Pulmonary artery endothelial cell (primary cell): ENCODE data around the gene NOX5. TPM values are rescaled to one million over a fixed set of nuclear protein-coding genes. Genes with fewer than 3 reads are reported as not detected.

ENCODE experiments used
- DNase-seq: peaks from one replicate; pipeline ENCODE4 v3.0.0-alpha.2; 2011; ENCODE audit warnings: low read depth, low spot score
- total RNA-seq: library from RNA; depleted of rRNA; stranded (reverse); fragments of >200 nt; gene quantifications from 2 replicates; pipeline ENCODE4 v1.2.3, GENCODE V29; 2014

NOX5 gene
- total RNA-seq, 1 donor from 2014 or later = not detected

DNA sequence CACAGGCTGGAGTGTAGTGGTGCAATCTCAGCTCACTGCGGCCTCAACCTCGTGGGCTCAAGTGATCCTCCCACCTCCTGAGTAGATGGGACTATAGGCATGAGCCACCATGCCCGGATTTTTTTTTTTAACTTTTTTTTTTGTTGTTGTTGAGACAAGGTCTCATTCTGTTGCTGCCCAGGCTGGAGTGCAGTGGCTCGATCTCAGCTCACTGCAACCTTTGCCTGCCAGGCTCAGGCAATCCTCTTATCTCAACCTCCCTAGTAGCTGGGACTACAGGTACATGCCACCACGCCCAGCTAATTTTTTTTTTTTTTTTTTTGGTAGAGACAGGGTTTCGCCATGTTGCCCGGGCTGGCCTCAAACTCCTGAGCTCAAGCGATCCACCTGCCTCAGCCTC is 64.1 kb downstream of the NOX5 start:
- no peak for DNase-seq

DNA sequence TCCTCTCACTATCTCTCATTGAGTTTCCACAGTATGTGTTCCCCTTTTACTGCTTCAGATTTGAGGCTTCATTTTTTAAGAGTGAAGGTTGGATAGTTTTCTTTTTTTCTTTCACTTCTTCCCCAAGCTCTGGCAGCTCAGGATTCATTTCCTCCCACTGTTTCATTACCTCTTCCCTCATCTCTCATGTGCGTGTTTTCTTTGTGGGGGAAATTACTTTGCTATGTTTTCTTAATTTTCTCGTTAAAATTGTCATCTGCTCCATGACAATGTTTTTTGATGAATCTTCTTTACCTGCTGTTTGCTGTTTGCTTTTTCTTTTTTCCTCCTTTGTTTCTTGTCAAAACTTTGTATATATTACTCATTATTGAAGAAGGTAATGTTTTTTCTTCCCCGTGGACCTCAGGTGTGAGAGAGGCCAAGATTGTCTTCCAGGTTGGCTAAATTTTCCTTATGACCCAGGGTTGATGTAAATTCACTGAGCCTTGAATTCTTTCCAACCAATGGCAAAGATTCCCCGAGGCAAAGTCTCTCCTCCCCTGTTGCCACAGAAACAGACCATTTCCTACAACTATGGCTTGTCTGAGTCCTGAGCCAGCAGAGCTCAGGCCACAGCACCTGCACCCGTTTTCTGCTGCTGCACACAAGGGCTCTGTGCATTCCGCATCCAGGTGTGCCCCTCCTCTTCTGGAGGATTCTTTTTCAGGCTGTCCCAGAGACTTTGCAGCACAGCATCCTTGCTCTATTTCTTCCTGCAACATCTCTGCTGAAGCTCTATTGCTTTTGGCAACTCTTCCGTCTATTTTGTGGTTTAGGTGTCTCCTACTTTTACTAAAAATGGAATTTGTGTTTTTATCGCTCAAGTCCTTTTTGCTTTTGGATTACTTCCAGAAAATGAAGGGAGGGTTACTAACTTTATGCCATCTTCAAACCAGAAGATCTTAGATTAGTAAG is 66.1 kb downstream of the NOX5 start:
- DNase-seq = no peak

DNA sequence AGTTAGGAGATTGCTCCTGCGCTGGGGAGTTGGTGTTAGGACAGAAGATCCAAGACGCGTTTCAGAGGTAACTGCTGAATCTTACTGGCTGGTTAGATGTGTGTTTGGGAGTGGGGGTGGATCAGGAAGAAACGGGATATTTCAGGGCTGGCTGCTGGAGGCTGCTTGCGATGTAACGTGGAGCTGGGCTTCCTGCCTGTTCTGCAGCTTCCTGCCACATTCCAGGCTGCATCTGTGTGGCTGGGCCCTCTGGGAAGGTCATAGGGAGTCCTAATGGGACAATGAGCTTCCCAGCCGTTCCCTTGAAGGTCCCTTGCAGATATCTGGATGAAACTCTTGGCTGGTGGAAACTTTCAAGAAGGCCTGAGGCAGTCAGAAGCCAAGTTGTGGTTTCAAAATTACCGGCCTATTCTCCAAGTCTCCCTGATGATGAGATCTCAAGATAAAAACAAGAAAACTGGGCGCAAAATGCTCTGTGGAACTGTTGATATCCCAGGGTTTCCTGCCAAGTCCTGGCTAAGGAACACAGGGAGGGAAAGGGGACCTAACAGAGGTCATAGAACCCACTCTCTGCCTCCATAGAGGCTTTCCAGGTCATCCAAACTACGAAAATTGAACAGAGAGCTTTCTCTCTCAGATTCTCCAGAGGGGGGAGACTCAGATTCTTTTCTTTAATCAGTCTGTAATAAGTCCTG is 67.0 kb downstream of the NOX5 start:
- DNase-seq = peak; percentile 77

DNA sequence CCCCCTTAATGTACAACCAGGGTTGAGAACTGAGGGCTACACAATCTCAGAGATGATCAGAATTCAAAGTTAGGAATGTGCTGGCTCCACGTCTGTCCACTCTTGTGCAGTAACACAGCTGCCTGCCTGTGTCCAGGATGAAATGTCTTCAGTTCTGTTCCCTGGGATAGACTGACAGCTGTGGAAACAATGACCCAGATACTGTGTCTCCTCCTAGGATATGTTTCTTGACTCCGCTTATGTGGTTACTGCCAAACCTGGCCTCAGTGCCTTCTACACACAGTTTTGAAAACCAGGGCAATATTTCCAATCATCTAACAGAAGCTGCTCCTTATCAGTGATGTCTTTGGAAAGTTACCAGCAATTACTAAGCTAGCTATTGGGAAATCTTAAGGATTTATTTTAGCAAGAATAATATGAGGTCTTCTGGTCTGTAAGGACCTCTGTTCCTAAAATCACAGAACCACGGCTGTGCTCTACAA is 67.6 kb downstream of the NOX5 start:
- DNase-seq = no peak

DNA sequence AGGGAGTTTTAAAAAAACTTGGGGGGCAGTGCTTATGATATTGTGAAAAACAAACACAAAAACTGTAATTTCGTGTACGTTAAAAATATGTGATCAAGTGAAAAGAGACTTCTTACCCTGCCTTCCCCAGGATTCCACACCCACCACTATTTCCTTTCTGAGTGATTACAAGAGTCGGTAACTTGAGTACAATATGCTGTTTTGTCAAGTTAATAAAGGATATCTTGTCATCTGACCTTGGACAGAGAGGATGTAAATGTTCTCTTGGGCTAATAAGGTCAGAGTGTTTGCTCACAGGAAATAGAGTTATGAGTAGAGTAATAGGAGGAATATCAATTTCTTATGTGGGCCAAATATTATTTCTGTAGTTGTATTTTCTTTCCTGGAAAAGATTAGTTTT is 68.1 kb downstream of the NOX5 start:
- DNase-seq = no peak

DNA sequence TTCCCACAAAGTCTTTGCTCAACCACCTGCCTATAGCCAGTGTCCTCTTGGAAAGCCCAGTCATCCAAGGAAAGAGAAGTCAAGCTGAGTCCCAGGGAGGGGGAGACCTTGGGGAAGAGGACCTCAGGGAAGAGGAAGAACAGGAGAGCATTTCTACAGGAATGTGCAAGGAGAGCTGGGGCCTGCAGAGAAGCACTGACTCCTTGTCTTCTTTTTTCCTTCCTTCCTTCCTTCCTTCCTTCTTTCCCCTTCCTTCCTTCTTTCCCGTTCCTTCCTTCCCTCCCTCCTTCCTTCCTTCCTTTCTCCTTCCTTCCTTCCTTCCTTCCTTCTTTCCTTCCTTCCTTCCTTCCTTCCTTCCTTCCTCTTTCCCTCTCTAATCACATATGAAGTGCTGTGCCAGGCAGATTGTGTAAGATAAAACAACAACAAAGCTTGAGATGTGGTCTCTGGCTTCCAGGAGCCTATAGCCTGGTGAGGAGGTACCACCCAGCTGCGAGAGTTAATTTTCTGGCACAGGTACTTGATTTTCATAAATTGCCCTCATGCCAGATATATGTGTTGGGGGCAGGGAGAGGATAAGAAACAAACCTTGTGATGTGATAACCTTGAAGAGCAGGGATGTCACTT is 70.0 kb downstream of the NOX5 start:
- no peak for DNase-seq

DNA sequence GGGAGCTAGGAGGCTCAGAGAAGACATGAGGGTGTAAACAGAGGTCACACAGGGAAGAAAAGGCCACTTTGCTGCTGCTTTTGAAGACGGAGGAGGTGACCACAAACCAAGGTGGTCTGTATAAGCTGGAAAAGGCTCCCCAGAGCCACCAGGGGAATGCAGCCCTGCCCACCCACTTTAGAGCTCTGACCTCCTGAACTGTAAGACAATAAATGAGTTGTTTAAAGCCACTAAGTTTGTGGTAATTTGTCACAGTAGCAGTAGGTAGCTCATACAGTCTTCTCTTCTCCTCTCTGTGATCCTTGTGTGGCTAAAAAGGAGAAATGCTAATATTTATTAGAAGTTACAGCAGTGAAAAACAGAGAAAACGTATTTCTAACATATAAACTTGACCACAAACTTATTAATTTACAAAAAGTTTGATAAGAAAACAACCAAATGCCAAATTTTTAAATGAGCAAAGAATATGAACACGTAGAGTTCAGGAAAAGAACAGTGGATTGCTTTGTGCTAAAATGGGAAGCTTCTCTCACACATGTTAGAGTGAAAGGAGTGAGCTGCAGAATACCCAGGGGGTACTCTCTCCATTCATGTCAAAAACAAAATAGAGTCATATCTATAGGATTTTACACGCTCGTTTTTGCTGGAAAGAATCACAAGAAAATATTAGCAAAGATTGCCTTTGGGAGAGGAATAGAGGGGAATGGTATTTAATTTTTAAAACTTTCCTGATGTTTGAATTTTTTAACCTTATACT is 71.0 kb downstream of the NOX5 start:
- no peak for DNase-seq

DNA sequence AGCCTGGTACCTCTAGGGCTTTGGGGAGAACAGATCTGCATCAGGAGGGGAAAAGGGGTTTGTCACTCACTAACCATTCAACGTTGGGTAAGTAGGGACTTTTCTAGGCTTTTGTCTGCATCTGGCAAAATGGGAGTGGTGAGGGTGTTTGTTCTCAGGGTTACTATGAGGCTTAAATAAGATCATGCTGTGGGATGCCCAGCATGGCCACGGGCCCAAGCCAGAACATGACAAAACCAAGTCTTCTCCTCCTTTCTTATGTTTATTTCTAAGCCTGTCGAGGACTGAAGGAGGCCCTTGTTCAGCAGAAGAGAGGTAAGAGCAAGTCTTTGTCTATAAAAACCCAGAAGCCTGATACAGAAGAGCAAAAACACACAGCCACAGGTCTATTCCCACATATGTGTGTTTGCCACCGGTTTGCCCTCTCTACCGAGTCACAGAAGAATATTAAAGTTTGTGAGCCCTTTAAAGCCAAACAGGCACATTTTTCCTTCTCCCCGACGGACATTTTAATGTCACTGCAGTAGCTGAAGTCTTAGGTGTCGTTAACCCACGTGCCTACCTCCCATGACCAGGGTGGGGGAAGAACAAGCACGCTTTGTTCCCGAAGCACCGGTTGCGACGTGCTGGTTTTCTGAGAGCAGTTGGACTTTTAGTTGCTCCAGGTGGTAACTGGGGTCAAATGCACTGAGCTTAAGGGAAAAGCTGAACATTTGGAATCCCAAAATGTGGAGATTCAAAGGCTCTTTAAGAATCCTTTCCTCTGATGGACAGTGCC is 72.1 kb downstream of the NOX5 start:
- DNase-seq = no peak

DNA sequence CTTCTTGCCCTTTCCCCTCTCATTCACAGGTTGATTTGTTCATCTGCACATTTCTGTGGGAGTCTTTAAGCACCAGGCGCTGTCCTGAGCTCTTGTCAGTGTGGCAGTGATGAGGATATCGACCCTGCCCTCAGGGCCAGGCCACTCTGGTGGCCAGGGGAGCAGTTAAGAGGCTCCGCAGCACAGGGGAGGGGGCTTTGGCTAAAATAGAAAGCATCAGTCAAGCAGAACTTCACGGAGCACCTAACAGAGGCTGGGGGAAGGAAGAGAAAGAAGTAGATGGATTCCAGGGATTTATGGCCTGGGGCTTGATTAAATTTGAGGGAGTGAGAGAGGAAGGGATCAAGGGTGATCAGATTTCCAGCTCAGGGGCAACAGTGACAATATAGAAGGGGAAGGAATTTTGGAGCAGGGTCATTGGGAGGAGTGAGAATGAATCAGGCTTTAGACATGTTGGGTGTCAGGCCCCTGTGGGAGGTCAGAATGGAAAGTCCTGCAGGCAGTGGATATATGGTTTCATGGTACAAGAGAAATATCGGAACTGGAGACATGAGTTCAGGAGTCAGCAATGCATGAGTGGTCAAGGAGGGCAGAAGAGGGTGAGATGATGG is 73.0 kb downstream of the NOX5 start:
- no peak for DNase-seq

DNA sequence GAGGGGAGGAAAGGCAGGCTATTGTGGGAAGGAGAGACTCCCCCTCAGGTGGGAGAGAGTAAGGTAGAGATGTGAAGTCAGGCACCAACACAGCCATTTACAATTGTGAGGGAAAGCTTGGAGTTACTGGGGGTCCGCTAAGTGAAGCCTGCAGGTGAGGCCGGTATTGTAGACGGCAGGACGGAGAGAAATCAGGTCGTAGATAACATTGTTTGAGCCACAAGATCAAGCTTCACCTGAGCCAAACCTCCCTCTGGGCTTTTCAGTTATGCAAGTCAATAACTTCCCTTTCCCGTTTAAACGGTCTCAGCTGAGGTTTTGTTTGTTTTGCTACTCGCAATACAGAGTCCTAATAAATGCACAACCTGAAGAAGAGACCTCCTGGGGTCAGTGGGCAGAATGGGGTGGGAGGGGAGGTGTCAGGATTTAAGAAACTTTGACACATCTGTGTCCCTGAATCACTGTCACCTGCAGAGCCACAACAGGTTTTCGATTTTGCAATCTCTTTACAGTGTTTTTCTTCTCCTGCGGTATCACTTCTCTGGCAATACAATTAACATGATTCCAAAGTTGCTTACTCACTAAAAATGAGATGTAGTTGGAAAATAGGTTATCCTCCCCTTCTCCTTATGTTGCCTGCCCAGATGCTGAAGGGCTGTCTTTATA is 73.9 kb downstream of the NOX5 start:
- DNase-seq = no peak

DNA sequence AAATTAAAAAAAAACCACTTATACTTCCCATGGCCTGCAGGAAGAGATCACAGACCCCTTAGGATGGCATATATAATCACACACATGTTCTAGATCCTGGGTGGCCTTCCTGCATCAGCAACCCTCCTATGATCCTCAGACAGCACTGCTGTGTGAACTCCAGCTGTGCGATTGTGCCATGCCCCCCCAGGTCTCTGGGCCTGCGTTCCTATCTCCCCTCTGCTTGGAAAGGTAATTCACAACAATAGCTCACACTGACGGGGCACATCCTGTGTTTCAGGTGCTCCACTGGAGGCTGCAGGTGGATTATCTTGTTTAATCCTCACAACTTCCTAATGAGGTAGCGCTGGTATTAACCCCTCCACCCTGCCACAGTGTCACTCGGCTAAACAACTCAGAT is 74.8 kb downstream of the NOX5 start:
- DNase-seq = no peak

DNA sequence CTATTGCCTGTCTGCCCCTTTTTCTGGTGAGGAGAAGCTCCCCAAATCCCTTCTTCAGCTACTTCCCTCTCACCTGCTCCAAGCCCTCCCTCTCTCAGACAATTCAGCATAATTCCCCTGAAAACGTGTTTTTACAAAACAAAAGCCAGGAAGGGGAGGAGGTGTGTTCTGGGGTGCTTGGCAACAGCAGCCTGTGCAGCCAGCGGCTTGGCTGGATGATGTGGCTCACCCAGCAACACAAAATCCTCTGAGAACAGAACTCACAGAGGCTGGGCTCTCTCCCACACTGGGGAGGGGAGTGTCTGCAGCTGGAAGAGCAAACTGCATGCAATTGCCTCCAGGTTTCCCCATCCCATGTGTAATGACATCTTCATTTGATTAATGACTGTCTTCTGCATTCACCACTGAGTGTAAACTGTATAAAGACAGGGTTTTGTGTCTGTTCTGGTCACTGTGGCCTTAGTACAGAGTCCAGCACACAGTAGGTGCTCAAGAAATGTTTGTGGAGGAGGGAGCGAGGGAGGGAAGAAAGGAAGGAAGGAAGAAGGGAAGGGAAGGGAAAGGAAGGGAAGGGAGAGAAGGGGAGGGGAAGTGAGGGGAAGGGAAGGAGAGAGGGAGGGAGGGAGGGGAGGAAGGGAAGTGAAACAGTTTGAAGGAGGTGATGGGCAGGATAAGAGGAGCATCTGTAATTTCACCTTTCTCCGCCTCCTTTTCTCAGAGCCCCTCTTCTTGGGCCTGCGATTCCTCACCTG is 75.9 kb downstream of the NOX5 start:
- DNase-seq = no peak

DNA sequence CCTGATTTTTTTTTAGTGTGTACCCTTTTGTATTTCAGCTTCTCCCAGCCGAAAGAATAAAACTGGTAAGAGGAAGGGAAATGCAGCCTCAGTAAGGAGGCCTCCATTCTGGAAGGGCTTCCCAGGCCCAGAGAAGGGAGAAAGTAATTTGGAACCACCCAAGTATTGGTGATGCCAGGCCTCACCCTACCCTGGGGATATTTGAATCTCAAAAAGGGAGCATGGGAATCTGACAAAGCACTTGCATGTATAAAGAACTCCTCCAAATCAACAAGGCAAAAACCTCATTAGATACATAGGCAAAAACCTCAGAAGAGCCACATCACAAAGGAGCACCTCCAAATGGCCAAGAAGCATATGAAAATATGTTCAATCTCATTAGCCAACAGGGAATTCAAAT is 77.2 kb downstream of the NOX5 start:
- no peak for DNase-seq

DNA sequence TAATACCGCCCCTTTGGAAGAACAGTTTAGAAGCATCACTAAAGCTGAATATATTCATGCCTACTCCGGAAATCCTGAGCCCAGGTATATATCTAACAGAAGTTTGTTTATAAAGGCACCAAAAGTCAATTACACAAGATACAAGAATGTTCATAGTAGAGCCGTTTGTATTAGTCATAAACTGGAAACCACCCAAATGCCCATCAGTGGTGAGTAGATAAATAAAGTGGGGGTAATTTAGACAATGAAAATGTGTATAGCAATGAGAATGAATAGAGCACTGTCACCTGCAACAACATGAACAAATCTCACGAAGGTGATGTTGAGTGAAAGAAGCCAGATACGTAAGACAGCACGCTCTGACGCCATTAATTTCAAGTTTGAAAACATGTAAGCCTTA is 77.7 kb downstream of the NOX5 start:
- DNase-seq = no peak

DNA sequence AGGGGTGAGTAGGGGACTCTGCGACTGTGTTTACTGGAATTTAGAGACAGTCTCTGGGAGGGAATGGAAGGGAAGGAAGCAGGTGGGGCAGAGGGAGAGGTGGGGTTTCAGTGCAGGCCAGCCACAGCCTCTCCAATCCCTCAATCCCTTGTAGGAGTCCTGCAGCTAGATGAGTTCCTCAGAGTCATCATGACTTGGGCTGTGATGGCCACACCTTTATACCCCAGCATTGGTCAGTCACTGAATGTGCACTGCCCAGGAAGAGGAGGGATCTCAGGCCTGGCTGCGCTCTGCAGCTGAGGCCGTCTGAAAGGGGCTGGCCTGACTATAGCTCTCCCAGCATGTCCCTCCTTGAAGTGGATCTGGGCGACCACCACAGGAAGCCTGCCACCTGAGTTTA is 78.6 kb downstream of the NOX5 start:
- DNase-seq = no peak

DNA sequence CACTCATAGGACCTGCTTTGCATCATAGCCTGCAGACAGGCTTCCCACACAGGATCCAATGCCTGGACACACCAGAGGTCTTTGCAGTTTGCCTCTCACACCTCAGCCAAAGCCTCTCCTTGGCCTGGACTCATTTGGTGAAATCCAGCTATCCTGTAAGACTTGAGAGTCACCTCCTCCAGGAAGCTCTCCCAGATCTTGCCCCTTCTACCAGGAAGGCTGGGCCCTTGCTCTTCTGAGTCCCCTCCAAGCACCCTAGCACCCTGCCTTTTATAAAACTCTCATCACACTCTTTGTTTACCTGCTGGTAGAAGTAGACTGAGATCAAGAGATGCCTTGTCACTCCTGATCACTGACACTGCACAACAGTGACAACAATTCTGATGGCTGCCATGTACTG is 79.1 kb downstream of the NOX5 start:
- no peak for DNase-seq

DNA sequence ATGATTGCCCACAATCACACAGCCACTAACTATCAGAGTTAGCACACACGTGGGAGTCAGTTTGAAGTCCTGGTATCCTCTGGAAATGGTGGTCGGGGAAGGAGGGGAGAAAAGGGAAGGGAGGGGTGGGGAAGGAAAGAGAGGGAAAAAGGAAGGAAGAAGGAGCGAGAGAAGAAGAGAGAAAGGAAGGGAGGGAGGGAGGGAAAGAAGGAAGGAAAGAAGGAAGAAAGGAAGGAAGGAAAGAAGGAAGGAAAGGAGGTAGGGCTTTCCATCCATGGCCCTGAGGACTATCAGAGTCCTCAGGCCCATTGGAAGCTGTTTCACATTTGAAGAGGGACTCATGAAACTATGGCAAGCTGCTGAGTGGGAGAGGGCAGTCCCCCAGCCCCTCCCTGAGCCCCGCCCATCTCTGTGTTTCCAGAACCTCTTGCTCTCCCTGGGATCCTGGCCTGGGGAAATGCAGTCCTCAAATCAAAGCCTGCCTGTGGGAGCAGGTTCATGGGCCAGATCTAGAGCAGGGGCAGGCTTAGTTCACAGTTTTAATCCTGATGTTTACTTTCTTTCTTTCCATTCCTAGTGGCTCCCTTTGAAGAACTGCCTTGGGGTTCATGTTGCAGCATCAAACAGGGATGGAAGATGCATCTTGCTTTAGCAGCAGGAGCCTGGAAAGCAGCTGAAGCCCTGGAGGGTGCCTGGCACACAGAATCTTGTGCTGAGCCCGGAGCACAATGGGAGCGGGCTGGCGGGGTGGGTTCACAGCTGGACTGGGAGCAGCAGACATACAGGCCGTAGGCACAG is 79.8 kb downstream of the NOX5 start:
- DNase-seq = no peak

DNA sequence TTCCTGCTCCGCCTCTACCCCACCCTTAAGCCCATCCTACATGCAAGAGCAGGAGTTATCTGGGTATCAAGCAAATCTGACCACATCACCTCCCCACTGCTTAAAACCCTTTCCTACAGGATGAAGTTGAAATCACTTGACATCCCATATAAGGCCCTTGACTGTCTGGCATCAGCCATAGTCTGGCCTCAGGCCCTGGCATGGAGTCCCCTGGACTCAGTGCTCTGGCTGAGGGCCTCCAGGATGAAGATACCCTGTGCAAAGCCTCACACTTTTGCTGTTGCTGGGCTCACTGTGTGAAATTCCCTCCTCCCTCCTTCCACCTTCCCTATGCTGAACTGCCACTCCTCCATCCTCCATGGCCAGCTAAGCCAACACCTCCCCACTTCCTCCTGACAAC is 80.8 kb downstream of the NOX5 start:
- DNase-seq = no peak
